GM12878 (cell line): ENCODE data around the gene ATP5PO. TPM values are rescaled to one million over a fixed set of nuclear protein-coding genes. Genes with fewer than 3 reads are reported as not detected.

Source experiments
- ATAC-seq: fragments of 200-7000 bp; cut with Tn5 transposase; 3 replicates; pipeline ENCODE4 v1.9.1; 2020; ENCODE audit warnings: mild to moderate bottlenecking, moderate library complexity
- BruUV-seq: library from RNA; stranded (reverse); fragments of 400-500 nt; replicated peaks from 2 replicates; lab custom pipeline; 2021; lab: Mats Ljungman, UMichigan
- CTCF ChIA-PET: fragments of 300-600 bp; sonication (Branson Sonifier 250); formaldehyde crosslinking; extraction: SDS; loops from one replicate; lab custom pipeline; 2021; ENCODE audit warnings: inconsistent platforms; lab: Yijun Ruan, JAX
- POLR2A ChIA-PET: fragments of 350-600 bp; formaldehyde crosslinking; extraction: SDS; loops from one replicate; lab custom pipeline; 2021; ENCODE audit warnings: inconsistent platforms; lab: Charles Lee
- RAD21 ChIA-PET: fragments of 300-600 bp; sonication (Branson Sonifier 250); formaldehyde crosslinking; loops from one replicate; lab custom pipeline; 2023; ENCODE audit warnings: antibody characterized with exemption; ENCODE audit not compliant: unreplicated experiment; lab: Charles Lee
- SMC1A ChIA-PET: fragments of 300-600 bp; sonication (Branson Sonifier 250); formaldehyde crosslinking; loops from one replicate; lab custom pipeline; 2023; ENCODE audit not compliant: unreplicated experiment, uncharacterized antibody; lab: Charles Lee
- DNase-seq: peaks from one replicate; pipeline ENCODE4 v3.0.0-alpha.2; 2011; ENCODE audit warnings: low read depth, low spot score
- FAIRE-seq: peaks from 3 replicates; lab custom pipeline; 2011; peaks lifted over from hg19 to GRCh38; lab: Jason Lieb, UNC
- H2AFZ ChIP-seq: 2 replicates; pipeline ENCODE4 v1.6.0; 2011; ENCODE audit warnings: low read depth, low read length, control low read depth; ENCODE audit not compliant: control insufficient read depth
- H3K27ac ChIP-seq: 2 replicates; pipeline ENCODE4 v1.5.1; 2011; ENCODE audit warnings: control low read depth; ENCODE audit not compliant: control insufficient read depth, insufficient read depth
- H3K27me3 ChIP-seq, 2 experiments: replicated peaks in 1 of 2; 2 replicates each; pipeline versions ENCODE4 v1.6.0 to v1.6.1; 2011; ENCODE audit warnings: low read length in 1 of 2; ENCODE audit not compliant: control insufficient read depth in 2 of 2, insufficient read depth in 2 of 2
- H3K36me3 ChIP-seq, 2 experiments: 2 replicates each; pipeline ENCODE4 v1.5.1; 2011; ENCODE audit warnings: low read length in 1 of 2; ENCODE audit not compliant: control insufficient read depth in 2 of 2, insufficient read depth in 2 of 2
- H3K4me1 ChIP-seq: 2 replicates; pipeline ENCODE4 v1.6.1; 2011; ENCODE audit warnings: mild to moderate bottlenecking, low read length, moderate library complexity, mixed read lengths; ENCODE audit not compliant: control insufficient read depth, insufficient read depth
- H3K4me2 ChIP-seq: 2 replicates; pipeline ENCODE4 v1.6.0; 2011; ENCODE audit warnings: control low read depth; ENCODE audit not compliant: control insufficient read depth, insufficient read depth
- H3K4me3 ChIP-seq: fragments of 200-600 bp; sonication (generic); 2 replicates; pipeline ENCODE4 v1.5.1; 2016
- H3K79me2 ChIP-seq: 2 replicates; pipeline ENCODE4 v1.6.0; 2011; ENCODE audit warnings: low read length; ENCODE audit not compliant: control insufficient read depth, insufficient read depth
- H3K9ac ChIP-seq: 2 replicates; pipeline ENCODE4 v1.8.0; 2011; ENCODE audit warnings: low read length, control low read depth, mixed read lengths; ENCODE audit not compliant: control insufficient read depth, insufficient read depth
- H3K9me3 ChIP-seq: replicated peaks from 3 replicates; pipeline ENCODE4 v1.5.1; 2011; ENCODE audit warnings: mild to moderate bottlenecking, low read length; ENCODE audit not compliant: control insufficient read depth, insufficient read depth
- H4K20me1 ChIP-seq: 2 replicates; pipeline ENCODE4 v1.6.0; 2011; ENCODE audit not compliant: control insufficient read depth, insufficient read depth
- ATF7 ChIP-seq: fragments of 450-650 bp; IDR thresholded peaks from 2 replicates; pipeline ENCODE4 v1.6.1; 2016; ENCODE audit warnings: low read depth, mild to moderate bottlenecking
- BMI1 ChIP-seq: fragments of 450-650 bp; IDR thresholded peaks from 2 replicates; pipeline ENCODE4 v1.6.1; 2016; ENCODE audit warnings: mild to moderate bottlenecking, moderate library complexity, borderline replicate concordance
- EP300 ChIP-seq, 2 experiments: fragments of 150-350 bp in 1 of 2; IDR thresholded peaks; 2 replicates each; pipeline ENCODE4 v1.6.1; 2011 to 2012; ENCODE audit warnings: low read depth in 2 of 2, low read length in 2 of 2, borderline replicate concordance in 1 of 2, improper control_type of control experiment in 1 of 2, inconsistent platforms in 1 of 2; ENCODE audit not compliant: control insufficient read depth in 1 of 2
- ETV6 ChIP-seq, 2 experiments: fragments of 450-650 bp in 1 of 2; IDR thresholded peaks in 1 of 2; conservative IDR thresholded peaks in 1 of 2; 2 replicates each; pipeline ENCODE4 v1.6.1; 2014; ENCODE audit warnings: antibody characterized with exemption in 1 of 2, borderline replicate concordance in 1 of 2, low read depth in 1 of 2, mild to moderate bottlenecking in 1 of 2, moderate library complexity in 1 of 2
- MEF2A ChIP-seq: IDR thresholded peaks from 2 replicates; pipeline ENCODE4 v1.6.1; 2011; ENCODE audit warnings: low read depth, mild to moderate bottlenecking, low read length, moderate library complexity; ENCODE audit not compliant: insufficient read depth
- MEF2B ChIP-seq: fragments of 450-650 bp; IDR thresholded peaks from 2 replicates; pipeline ENCODE4 v1.6.1; 2018; ENCODE audit warnings: mild to moderate bottlenecking, moderate library complexity; ENCODE audit not compliant: partially characterized antibody, poor library complexity, severe bottlenecking
- POLR2AphosphoS2 ChIP-seq: IDR thresholded peaks from 2 replicates; pipeline ENCODE4 v1.6.1; 2011; ENCODE audit warnings: low read depth, mild to moderate bottlenecking, low read length, improper control_type of control experiment, moderate library complexity
- STAT1 ChIP-seq: fragments of 450-650 bp; conservative IDR thresholded peaks from 2 replicates; pipeline ENCODE4 v1.6.1; 2014; ENCODE audit warnings: antibody characterized with exemption, mild to moderate bottlenecking
- SUZ12 ChIP-seq: fragments of 200-600 bp; sonication (generic); IDR thresholded peaks from one replicate; pipeline ENCODE4 v1.6.1; 2018; ENCODE audit warnings: antibody characterized with exemption, mild to moderate bottlenecking; ENCODE audit not compliant: unreplicated experiment
- YBX1 ChIP-seq: fragments of 450-650 bp; IDR thresholded peaks from 2 replicates; pipeline ENCODE4 v1.6.1; 2016; ENCODE audit warnings: antibody characterized with exemption
- WGBS: methylation state at CpG from one replicate; pipeline ENCODE4 v1.1.6; 2016; ENCODE audit warnings: low lambda C conversion rate; ENCODE audit not compliant: insufficient replicate concordance, insufficient coverage; ENCODE audit errors: missing lambda C conversion rate; 5-methylcytosine and 5-hydroxymethylcytosine counted together
- in situ Hi-C: fragments of 300-500 bp; cut with MboI; formaldehyde crosslinking; loops from 9 replicates; pipeline ENCODE4 v1.14.3; 2018; ENCODE audit warnings: mixed read lengths
- intact Hi-C: fragments of 100-400 bp; cut with micrococcal nuclease; formaldehyde crosslinking; loops from one replicate; pipeline ENCODE4 v1.14.2; 2022; ENCODE audit not compliant: unreplicated experiment
- polyA plus RNA-seq, 11 experiments: library from polyadenylated mRNA; depleted of rRNA in 4 of 11; unstranded in 6 of 11; stranded (reverse) in 5 of 11; fragments of >200 nt; fragmentation: Nextera tagmentation in 4 of 11; fragmentation: Illumina TruSeq in 1 of 11; extraction: Ambion mirVana in 4 of 11; extraction: Trizol in 1 of 11; gene quantifications; 1 replicate in 1 of 11; 2 replicates in 10 of 11; pipeline versions ENCODE4 v1.2.1 to v1.2.3, GENCODE V29; 2011 to 2016; ENCODE audit warnings: inconsistent platforms in 2 of 11, missing spikeins in 2 of 11, low read depth in 1 of 11
- total RNA-seq, 4 experiments: library from RNA; depleted of rRNA in 3 of 4; stranded (reverse); fragments of >200 nt in 3 of 4; fragmentation: Illumina TruSeq in 1 of 4; extraction: Trizol in 1 of 4; gene quantifications; 2 replicates each; pipeline versions ENCODE4 v1.2.1 to v1.2.3, GENCODE V29; 2013 to 2021
- TF ChIP-seq, protein P1 (sequence below): IDR thresholded peaks from 2 replicates; pipeline ENCODE4 v1.6.1; 2012; ENCODE audit warnings: improper control_type of control experiment, low read depth, low read length; ENCODE audit not compliant: insufficient replicate concordance
- TF ChIP-seq, protein P2 (sequence below): fragments of 450-650 bp; formaldehyde crosslinking; IDR thresholded peaks from 2 replicates; pipeline ENCODE4 v1.5.0; 2022; ENCODE audit warnings: mild to moderate bottlenecking, missing genetic modification characterization

ATP5PO gene
- total and polyA plus RNA-seq, 10 of the 15 experiments (the other 5 are each of a cell fraction or from before 2014, with no cell fraction given), result 251 to 1,656 (median 470) TPM

- intact Hi-C loops (no loop called here), in situ Hi-C loops (no loop called here)
- Histone ChIP-seq H3K27me3 (peaks cover 0 to 4% of the 10 kb centered on the region in 2 experiments; a peak in 1 of 4 replicates), H3K4me2 (no peak overlapping the region), H3K79me2 (no peaks in the 10 kb centered on the region), H4K20me1 (no peaks in the 10 kb centered on the region), H3K4me1 (no peaks in the 10 kb centered on the region), H3K4me3 (no peak overlapping the region), H2AFZ (no peak overlapping the region), H3K9me3 (no peaks in the 10 kb centered on the region), H3K9ac (no peak overlapping the region), H3K27ac (no peak overlapping the region), H3K36me3 (no peaks in the 10 kb centered on the region)
- ChIA-PET POLR2A (no interaction called here), SMC1A (no interaction called here), RAD21 (no interaction called here), CTCF (no interaction called here)
- ATAC-seq, result no peak
- BruUV-seq, result no TSS peak
- WGBS, result 17% methylated on average over 6 of the region's 6 CpGs
- DNase-seq, result no peak
- no peak for FAIRE-seq
- no peak for TF ChIP-seq MEF2A
- no peak for TF ChIP-seq SUZ12
- TF ChIP-seq, protein P1, sequence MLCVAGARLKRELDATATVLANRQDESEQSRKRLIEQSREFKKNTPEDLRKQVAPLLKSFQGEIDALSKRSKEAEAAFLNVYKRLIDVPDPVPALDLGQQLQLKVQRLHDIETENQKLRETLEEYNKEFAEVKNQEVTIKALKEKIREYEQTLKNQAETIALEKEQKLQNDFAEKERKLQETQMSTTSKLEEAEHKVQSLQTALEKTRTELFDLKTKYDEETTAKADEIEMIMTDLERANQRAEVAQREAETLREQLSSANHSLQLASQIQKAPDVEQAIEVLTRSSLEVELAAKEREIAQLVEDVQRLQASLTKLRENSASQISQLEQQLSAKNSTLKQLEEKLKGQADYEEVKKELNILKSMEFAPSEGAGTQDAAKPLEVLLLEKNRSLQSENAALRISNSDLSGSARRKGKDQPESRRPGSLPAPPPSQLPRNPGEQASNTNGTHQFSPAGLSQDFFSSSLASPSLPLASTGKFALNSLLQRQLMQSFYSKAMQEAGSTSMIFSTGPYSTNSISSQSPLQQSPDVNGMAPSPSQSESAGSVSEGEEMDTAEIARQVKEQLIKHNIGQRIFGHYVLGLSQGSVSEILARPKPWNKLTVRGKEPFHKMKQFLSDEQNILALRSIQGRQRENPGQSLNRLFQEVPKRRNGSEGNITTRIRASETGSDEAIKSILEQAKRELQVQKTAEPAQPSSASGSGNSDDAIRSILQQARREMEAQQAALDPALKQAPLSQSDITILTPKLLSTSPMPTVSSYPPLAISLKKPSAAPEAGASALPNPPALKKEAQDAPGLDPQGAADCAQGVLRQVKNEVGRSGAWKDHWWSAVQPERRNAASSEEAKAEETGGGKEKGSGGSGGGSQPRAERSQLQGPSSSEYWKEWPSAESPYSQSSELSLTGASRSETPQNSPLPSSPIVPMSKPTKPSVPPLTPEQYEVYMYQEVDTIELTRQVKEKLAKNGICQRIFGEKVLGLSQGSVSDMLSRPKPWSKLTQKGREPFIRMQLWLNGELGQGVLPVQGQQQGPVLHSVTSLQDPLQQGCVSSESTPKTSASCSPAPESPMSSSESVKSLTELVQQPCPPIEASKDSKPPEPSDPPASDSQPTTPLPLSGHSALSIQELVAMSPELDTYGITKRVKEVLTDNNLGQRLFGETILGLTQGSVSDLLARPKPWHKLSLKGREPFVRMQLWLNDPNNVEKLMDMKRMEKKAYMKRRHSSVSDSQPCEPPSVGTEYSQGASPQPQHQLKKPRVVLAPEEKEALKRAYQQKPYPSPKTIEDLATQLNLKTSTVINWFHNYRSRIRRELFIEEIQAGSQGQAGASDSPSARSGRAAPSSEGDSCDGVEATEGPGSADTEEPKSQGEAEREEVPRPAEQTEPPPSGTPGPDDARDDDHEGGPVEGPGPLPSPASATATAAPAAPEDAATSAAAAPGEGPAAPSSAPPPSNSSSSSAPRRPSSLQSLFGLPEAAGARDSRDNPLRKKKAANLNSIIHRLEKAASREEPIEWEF, result no peak
- no peak for TF ChIP-seq MEF2B
- TF ChIP-seq ETV6 (conservative IDR thresholded peaks at IDR 0.05 in 1 of 2, IDR thresholded peaks at IDR 0.05 in 1 of 2; ENCODE audit: borderline replicate concordance in 1 of 2, low read depth in 1 of 2), result no peak
- TF ChIP-seq ATF7, result no peak
- TF ChIP-seq, protein P2, sequence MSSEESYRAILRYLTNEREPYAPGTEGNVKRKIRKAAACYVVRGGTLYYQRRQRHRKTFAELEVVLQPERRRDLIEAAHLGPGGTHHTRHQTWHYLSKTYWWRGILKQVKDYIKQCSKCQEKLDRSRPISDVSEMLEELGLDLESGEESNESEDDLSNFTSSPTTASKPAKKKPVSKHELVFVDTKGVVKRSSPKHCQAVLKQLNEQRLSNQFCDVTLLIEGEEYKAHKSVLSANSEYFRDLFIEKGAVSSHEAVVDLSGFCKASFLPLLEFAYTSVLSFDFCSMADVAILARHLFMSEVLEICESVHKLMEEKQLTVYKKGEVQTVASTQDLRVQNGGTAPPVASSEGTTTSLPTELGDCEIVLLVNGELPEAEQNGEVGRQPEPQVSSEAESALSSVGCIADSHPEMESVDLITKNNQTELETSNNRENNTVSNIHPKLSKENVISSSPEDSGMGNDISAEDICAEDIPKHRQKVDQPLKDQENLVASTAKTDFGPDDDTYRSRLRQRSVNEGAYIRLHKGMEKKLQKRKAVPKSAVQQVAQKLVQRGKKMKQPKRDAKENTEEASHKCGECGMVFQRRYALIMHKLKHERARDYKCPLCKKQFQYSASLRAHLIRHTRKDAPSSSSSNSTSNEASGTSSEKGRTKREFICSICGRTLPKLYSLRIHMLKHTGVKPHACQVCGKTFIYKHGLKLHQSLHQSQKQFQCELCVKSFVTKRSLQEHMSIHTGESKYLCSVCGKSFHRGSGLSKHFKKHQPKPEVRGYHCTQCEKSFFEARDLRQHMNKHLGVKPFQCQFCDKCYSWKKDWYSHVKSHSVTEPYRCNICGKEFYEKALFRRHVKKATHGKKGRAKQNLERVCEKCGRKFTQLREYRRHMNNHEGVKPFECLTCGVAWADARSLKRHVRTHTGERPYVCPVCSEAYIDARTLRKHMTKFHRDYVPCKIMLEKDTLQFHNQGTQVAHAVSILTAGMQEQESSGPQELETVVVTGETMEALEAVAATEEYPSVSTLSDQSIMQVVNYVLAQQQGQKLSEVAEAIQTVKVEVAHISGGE, result no peak
- no peak for TF ChIP-seq BMI1
- TF ChIP-seq POLR2AphosphoS2, result no peak
- TF ChIP-seq STAT1, result no peak
- no peak for TF ChIP-seq EP300 (IDR thresholded peaks at IDR 0.05; ENCODE audit: borderline replicate concordance in 1 of 2, control insufficient read depth in 1 of 2, low read depth in 2 of 2, low read length in 2 of 2)
- no peak for TF ChIP-seq YBX1
Measured at GRCh38 chr21:33878824-33879223, 36.8 kb downstream of the ATP5PO start.
